Parathyroid adenoma (tissue), 2 donors: ENCODE measurements around the gene ADCY5.

Experiments
- H2AFZ ChIP-seq: fragments of 300-600 bp; sonication (generic); one replicate; pipeline ENCODE4 v1.7.0; 2017; ENCODE audit warnings: antibody characterized with exemption, mild to moderate bottlenecking
- H3K27ac ChIP-seq: fragments of 300-600 bp; sonication (generic); one replicate; pipeline ENCODE4 v1.7.0; 2017
- H3K27me3 ChIP-seq: fragments of 300-600 bp; sonication (generic); one replicate; pipeline ENCODE4 v1.7.0; 2017; ENCODE audit warnings: low read length; ENCODE audit not compliant: control insufficient read depth, insufficient read depth
- H3K36me3 ChIP-seq: fragments of 300-600 bp; sonication (generic); one replicate; pipeline ENCODE4 v1.7.0; 2017; ENCODE audit warnings: low read length; ENCODE audit not compliant: control insufficient read depth, insufficient read depth
- H3K4me1 ChIP-seq: fragments of 300-600 bp; sonication (generic); one replicate; pipeline ENCODE4 v1.7.0; 2017; ENCODE audit warnings: control low read depth
- H3K4me2 ChIP-seq: fragments of 300-600 bp; sonication (generic); one replicate; pipeline ENCODE4 v1.7.0; 2017; ENCODE audit warnings: low read length
- H3K4me3 ChIP-seq: fragments of 300-600 bp; sonication (generic); one replicate; pipeline ENCODE4 v1.7.0; 2017; ENCODE audit warnings: low read depth, low read length
- H3K79me2 ChIP-seq: fragments of 300-600 bp; sonication (generic); one replicate; pipeline ENCODE4 v1.7.0; 2017; ENCODE audit warnings: control low read depth
- H3K9ac ChIP-seq: fragments of 300-600 bp; sonication (generic); one replicate; pipeline ENCODE4 v1.7.0; 2017; ENCODE audit warnings: mild to moderate bottlenecking
- H3K9me3 ChIP-seq: fragments of 300-600 bp; sonication (generic); one replicate; pipeline ENCODE4 v1.7.0; 2017; ENCODE audit warnings: low read length; ENCODE audit not compliant: control insufficient read depth
- CTCF ChIP-seq: fragments of 300-600 bp; sonication (generic); IDR thresholded peaks from one replicate; pipeline ENCODE4 v1.7.0; 2017; ENCODE audit warnings: antibody characterized with exemption, mild to moderate bottlenecking
- donor health status: primary hyperparathyroidism.

Gene ADCY5

GRCh38 chr3:123332124-123332641, 116.7 kb downstream of the ADCY5 start:
- Histone ChIP-seq H3K27ac (no peak overlapping the region), H3K4me3 (no peak overlapping the region), H3K36me3 (no peaks in the 10 kb centered on the region), H3K79me2 (no peaks in the 10 kb centered on the region), H2AFZ (no peak overlapping the region), H3K9me3 (no peaks in the 10 kb centered on the region), H3K4me2 (no peak overlapping the region), H3K4me1 (peaks cover 2% of the 10 kb centered on the region), H3K9ac (no peak overlapping the region), H3K27me3 (no peaks in the 10 kb centered on the region)
- no peak for TF ChIP-seq CTCF

DNA sequence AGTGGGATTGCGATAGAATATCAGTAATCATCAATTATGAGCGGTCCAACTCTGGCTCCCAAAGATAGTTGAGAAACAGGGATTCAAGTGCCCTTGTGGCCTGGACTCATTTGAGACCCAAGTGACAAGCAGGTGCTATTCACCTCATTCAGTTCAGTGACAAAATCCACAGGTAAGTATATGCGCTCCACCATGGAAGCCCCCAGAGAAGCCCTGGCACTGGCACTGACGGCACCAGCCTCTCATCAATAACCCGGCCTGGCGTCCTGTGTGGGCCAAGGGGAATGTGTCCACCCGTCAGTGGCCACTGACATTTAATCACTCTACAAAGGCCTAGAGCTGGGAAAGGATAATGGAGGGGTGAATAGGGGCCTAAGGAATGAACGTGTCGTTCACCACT, 117.2 kb downstream of the ADCY5 start:
- Histone ChIP-seq H3K4me2 (no peak overlapping the region), H3K27ac (no peak overlapping the region), H3K27me3 (no peaks in the 10 kb centered on the region), H3K79me2 (no peaks in the 10 kb centered on the region), H3K36me3 (no peaks in the 10 kb centered on the region), H2AFZ (no peak overlapping the region), H3K4me1 (peaks cover 2% of the 10 kb centered on the region), H3K9me3 (no peaks in the 10 kb centered on the region), H3K4me3 (no peak overlapping the region), H3K9ac (no peak overlapping the region)
- no peak for TF ChIP-seq CTCF

DNA sequence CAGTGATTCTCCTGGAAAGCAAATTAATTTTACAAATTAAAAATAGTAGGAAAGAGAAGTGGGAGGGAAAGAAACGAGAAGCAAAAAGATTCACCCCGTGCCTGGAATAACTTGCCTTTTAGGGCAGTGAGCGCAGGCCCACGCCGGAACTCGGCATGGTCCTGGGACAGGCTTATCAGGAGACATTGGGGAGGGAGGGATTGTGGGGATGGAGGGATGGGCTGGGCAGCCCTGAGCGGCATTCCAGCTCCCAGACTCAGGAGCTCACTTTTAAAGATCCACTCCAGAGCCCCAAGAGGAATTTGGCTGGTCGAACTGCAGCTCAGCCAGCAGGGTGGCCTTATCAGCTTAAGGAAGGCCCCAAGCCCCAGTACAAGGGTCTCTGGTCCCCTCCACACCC, 117.9 kb downstream of the ADCY5 start:
- no peak overlapping the region for H3K4me2 ChIP-seq
- TF ChIP-seq CTCF, result no peak
- H3K27ac ChIP-seq, result no peak overlapping the region
- H3K4me3 ChIP-seq, result no peak overlapping the region
- no peak overlapping the region for H3K9ac ChIP-seq
- peaks cover 2% of the 10 kb centered on the region for H3K4me1 ChIP-seq
- no peaks in the 10 kb centered on the region for H3K36me3 ChIP-seq
- H3K27me3 ChIP-seq, result no peaks in the 10 kb centered on the region
- no peak overlapping the region for H2AFZ ChIP-seq
- no peaks in the 10 kb centered on the region for H3K9me3 ChIP-seq
- H3K79me2 ChIP-seq, result no peaks in the 10 kb centered on the region

- no peaks in the 10 kb centered on the region for H3K79me2 ChIP-seq
- H3K27me3 ChIP-seq, result no peaks in the 10 kb centered on the region
- H3K36me3 ChIP-seq, result no peaks in the 10 kb centered on the region
- H3K4me1 ChIP-seq, result peaks cover 2% of the 10 kb centered on the region
- no peak overlapping the region for H2AFZ ChIP-seq
- H3K9me3 ChIP-seq, result no peaks in the 10 kb centered on the region
- H3K9ac ChIP-seq, result no peak overlapping the region
- H3K4me3 ChIP-seq, result no peak overlapping the region
- no peak overlapping the region for H3K27ac ChIP-seq
- H3K4me2 ChIP-seq, result no peak overlapping the region
- no peak for TF ChIP-seq CTCF
These were observed 118.4 kb downstream of the ADCY5 start for GRCh38 chr3:123330441-123330991.
